GM19455 (cell line): ENCODE measurements around the gene NPBWR2.

Experiments
- ATAC-seq: cut with Tn5 transposase; IDR thresholded peaks from one replicate; pipeline ENCODE4 v1.9.1; 2021; ENCODE audit not compliant: unreplicated experiment

The NPBWR2 gene

DNA sequence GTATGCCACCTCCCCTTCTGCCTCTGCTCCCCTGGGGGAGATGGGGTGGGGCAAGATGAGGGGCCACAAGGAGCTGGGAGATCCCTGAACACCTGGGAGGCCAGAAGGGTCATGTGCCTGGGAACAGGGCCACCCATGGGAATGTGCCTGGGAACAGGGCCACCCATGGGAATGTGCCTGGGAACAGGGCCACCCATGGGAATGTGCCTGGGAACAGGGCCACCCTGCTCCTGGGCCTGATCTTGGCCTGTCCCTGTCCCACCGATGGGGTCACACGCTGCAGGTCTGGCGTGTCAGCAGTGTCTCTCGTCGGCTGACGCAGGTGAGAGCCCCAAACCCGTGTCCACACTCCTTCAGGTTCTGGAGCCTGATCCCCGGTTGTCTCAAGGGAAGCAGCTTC, 32.4 kb downstream of the NPBWR2 start:
- ATAC-seq, result no peak

DNA sequence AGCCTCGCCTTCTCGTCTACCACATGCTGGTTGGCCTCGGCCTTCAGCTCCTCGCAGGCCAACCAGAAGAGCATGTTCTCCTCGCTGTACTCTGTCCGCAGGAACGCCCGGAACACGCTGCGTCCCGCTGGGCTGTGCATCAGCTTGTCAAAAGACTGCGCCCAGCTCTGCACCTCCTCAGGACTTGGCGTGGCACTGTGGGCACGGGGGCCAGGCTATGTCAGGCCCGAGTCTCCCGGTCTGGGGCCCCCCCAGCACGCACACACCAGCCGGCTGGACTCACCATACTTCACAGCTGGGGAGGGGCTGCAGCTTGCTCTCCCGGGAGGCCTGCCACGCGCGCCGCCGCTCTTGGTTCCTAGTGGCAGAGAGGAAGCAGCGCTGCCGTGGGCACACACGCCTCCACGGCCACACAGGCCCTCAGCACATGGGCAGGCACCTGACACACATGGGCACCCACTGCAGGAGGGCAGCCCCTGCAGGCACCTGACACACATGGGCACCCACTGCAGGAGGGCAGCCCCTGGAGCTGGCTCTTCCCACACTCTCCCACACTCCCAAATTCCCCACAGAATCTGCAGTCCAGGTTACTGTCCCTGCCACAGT, 33.1 kb downstream of the NPBWR2 start:
- no peak for ATAC-seq

GRCh38 chr20:64073476-64074183, 33.7 kb downstream of the NPBWR2 start:
- no peak for ATAC-seq

DNA sequence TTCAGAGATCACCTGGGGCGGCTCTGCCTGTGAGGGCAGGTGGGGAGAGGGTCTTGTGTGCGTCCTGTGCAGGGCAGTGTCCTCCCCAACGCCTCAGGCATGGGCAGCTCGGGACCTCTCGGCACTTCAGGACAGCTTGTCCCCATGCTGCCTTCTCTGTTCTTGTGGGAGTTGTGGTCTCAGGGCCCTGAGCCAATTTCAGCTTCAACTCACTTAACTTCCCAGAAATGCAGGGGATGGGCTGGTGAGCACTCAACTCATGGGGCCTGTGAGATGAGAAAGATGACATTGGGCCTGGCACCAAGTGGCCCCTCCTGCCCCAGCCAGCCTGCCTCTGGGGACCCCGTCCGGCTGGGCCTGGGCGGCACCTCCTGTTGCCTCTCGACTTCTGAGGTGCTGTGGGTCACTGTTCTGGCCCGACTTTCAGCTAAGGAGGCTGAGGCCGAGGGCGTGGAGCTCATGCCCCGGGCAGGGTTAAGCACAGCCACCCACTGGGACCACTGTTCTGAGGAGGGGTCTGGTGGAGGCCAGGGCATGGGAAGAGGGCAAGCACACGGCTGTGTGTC, 34.8 kb downstream of the NPBWR2 start:
- ATAC-seq, result no peak

DNA sequence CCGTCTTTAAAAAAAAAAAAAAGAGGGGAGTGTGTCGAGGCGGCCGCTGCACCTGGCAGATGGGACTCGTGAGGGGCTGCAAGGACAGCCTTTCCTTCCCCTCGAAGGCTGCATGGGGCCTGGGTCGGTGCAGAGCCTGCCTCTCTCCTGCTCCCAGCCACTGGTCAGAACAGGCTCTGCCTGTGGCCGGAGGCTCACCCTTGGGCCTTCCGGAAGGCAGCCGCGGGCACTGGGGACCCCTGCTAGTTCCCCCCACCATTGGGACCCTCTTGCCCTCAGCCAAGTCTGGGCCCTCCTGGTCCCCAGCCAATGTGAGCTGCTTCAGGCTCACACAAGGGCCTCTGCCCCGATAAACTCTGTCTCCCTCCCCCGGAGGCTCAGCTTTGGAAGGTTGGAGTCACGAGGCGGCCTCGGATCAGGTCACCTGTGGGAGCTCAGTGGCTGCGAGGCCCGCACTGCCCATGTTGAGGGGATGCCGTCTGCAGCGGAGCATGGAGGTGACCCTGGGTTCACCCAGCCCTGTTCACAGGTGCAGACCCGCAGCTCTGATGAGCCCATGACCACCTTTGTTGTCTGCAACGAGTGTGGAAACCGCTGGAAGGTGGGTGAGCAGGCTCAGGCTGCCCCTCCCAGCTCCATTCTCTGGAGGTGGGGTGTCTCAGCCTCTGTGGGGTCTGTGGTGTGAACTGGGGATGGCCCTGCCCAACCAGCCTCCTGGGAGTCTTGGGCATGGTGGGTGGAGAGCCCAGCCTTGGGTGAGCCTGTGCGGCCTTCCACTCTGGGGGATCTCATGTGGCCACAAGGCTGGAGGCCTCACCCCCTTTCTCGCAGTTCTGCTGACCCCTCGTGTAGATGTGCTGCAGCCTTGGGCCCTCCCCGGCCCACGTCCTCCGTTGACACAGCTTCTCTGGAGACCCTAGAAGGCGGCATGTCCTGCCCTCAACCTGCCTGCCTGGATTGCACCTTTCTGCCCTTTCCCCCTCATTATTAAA, 35.7 kb downstream of the NPBWR2 start:
- no peak for ATAC-seq

GRCh38 chr20:64070244-64070993, 36.9 kb downstream of the NPBWR2 start:
- ATAC-seq, result no peak

DNA sequence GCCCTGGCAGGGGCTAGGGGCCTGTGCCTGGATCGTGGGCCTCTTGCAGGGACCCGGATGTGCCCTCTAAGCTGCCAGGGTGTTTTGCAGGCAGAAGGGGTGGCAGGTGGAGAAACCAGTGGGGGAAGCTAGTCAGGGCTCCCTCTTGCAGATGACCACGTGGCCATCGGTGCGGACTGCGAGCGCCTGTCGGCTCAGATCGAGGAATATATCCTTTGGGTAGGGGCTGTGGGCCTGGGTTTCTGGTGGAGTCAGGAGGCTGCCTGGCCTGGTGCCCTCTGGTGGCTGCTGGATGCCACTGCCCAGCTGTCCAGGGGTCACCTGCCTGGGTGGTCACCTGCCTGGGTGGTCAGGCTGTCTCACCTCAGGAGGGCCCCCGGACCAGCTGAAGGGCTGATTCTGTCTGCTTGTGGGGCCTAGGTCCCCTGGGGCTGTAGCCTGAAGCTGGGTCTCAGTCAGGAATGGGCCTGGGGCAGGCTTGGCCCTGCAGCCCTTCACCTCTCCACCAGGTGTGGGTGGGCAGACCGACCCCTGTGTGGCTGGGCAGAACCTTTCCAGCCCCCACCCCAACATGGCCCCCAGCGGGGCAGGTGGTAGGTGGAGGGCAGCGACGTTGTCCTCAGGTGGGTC, 37.6 kb downstream of the NPBWR2 start:
- no peak for ATAC-seq

DNA sequence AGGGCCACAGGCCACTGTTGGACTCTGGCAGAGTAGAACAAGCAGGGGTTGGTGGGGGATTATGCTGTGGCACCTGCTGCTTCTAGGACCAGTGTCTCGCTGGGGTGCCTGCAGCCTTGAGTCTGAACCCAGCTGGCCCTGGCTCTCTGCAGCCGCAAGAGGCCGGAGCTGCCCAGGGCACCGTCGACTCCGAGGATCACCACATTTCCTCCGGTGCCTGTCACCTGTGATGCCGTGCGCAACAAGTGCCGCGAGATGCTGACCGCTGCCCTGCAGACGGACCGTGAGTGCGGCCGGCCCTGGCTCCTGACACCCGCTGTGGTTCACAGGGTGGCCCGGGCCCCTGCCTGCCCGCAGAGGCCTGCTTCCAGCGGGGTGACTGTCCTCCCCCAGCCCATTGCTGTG, 38.2 kb downstream of the NPBWR2 start:
- ATAC-seq, result no peak

DNA sequence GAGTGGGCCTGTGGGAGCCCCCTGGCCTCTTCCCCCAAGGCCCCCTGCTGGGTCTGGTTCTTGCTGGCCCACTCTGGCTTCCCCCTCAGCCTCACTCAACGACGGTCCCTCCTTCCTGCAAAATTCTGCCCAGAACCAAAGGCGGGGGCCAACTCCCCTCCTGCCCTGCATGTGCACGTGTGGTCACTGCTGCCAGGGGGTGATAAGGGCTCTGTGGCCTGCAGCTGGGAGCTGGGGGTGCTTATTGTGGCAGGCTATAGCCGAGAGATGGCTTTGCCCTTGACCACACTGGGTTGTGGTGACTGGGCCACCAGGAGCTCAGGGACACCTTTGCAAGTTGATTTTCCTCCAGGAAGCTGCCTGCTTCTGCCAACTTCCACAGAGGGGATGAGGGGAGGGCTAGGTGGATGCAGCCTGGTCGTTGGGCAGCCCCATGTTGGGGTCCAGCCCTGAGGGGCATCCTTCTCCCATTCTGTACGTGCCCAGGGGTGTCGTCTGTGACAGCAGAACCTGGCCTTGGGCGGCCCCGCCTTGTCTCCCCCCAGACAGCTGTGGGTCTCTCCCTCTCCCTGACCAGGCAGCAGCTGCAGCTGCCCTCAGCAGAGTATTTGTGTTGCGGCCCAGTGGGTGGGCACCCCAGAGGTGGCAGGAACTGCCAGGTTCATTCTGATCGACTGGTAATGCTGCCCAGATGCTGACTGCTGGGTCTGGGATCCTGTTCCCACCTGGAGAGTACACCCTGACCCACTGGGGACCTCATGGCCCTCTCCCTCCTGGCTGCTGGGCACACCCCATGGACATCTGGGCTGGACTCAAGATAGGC, 38.8 kb downstream of the NPBWR2 start:
- ATAC-seq, result no peak

DNA sequence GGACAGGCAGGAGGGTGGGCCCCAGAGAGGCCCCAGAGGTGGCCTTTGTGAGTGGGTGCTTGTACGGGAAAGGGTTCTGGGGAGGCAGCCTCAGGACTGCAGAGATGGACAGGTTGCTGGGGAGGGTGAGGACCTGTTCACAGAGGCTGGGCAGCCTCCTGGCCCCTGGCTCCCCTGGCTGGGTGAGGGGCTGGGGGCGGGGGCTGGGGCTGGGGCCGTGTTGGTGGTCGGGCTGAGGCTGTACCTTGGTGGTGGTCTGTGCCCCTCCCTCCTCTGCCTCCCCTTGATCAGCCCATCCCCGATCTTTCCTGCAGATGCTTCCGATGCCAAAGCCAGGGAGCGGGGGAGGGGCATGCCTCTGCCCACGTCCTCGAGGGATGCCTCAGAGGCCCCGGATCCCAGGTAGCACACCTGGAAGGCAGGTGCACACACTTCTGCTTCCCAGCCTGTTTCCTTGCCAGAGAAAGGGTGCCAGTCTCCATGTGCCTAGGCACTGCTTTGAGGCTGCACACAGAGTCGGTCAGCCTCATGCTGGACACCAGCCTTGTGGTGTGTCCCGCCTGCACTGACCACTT, 39.5 kb downstream of the NPBWR2 start:
- ATAC-seq, result no peak

DNA sequence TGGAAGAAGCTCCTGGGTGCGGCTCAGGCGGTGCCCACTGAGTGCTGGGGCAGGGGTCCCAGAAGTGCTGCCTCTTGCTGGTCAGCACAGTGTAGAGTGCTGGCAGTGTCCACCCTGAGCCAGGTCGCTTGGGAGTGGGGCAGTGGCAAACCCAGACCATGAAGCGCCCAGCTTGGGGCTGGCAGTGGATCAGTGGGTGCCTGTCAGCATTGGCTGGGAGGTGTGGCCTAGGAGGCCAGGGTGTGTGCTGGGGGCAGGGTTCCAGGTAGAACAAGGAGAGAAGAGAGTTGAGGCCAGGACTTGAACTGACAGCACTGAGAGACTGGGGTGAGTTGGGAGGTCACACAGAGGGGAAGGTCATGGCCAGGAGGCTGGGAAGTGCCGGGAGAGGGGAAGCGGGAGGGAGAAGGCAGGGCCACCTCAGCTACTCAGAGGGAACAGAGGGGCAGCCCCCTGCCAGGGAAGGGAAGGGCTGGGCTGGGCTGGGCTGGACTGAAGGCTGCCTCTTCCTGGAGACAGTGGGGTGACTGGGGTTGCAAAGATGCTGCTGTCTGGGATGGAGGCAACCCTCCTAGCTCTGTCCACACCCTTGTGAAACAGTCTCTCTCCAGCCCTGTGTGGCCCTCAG, 40.2 kb downstream of the NPBWR2 start:
- no peak for ATAC-seq

DNA sequence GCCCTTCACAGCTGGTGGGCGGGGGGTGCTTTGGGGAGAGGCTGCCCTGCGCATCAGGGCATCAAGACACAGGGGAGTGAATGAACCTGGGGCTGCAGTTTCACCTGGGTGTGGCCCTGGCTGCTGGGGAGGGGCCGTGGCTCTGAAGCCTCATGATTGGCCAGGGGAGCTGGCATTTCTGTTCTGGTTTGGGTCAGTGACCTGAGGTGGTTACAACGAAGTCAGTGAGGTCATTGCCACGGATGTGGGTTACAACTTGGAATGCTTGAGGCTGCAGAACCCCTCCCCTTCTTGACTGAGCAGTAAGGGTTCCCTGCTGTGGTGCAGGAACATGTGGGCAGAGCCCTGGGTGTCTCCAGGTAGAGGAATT, 41.4 kb downstream of the NPBWR2 start:
- ATAC-seq, result peak; percentile 46

GRCh38 chr20:64065062-64065973, 42.0 kb downstream of the NPBWR2 start:
- no peak for ATAC-seq

DNA sequence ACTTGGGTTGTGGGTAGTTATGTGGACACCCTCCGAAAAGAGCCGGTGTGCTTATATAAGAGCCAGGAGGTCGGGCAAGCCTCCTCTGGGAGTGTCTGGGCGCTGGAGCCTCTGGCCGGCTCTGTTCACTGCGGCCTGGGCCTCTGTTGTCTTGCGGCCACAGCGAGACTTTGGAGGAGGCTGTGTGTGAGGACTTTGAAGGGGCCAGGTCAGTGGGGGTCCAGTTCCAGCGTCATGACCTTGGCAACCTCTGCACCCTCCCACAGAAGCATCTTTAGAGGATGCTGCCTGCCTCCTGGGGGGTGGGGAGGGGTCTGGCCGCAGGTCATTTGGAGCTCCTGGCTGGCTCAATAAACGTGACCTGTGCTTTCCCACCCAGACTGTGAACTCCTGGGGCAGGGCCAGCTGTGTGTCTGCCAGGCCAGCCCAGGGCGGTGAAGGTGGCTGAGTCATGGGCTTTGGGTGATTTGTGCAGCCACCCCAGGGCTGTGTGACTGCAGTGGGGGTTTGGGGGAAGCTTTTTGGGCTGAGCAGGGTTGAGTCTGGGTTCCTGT, 43.1 kb downstream of the NPBWR2 start:
- no peak for ATAC-seq

- ATAC-seq, result no peak
These were observed 43.8 kb downstream of the NPBWR2 start for GRCh38 chr20:64063389-64064144.

DNA sequence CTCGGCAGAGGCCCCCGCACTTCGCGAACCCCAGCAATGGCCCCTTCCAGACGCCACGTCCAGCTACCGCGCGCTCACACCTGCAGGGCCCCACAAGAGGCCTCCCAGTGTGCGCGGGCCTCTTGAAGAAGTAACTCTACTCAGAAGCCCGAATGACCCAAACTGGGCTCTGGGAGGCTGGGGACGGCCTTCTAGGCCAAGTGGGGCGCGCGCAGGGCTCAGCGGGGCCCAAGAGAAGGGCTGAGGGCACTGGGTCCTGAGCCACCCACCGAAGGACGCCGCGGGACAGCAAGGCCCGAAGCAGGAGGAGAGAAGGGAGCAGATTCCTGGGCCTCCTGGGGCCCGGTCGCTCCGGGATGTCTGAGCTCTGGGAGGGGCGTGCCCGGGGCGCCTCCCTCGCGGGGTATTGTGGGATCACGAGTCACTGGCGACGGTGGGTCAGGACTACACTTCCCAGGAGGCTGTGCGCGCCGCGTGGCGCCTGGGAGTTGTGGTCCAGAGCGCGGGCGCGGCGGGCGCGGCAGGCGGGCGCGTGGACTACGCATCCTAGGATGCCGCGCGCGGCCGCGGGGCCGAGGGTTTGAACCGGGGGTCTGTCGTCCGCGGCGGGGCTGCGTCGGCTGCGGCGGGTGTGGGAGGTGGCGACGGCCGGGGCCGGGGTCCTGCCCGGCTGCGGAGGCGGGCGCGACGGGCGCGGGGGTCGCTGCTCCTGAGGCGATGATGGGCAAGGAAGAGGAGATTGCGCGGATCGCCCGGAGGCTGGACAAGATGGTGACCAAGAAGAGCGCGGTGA, 44.6 kb downstream of the NPBWR2 start, which contains the start of gene TCEA2:
Gene TCEA2, plus strand, starts transcription at position 603 of the 793 bp plus-strand sequence. Its CDS starts 115 bp downstream, at position 718.
- peak; percentile 77 for ATAC-seq
